ENCODE results near the gene RAB44. TPM values are rescaled to one million over a fixed set of nuclear protein-coding genes. Genes with fewer than 3 reads are reported as not detected.
A peak's percentile ranks its signal among the peaks of the same experiment; 100 is the strongest.
"Not testable (repeated sequence)": the region's sequence is repeated elsewhere in the genome, so short reads cannot be mapped to it uniquely, and the experiment has no call there.

Gene RAB44
- polyA plus RNA-seq, 1 experiment = 0.04 TPM

- no peak for DNase-seq (ENCODE audit: low read depth)
- no peak for TF ChIP-seq CTCF (IDR thresholded peaks at IDR 0.05; ENCODE audit: insufficient read depth, low read depth, low read length)
- Histone ChIP-seq H3K27me3 (ENCODE audit: control insufficient read depth, insufficient read depth, low read length) (no peaks in the 10 kb centered on the region; the same call in none of the 2 replicates), H3K36me3 (ENCODE audit: control insufficient read depth, insufficient read depth, low read length) (no peaks in the 10 kb centered on the region), H3K4me3 (ENCODE audit: low read depth, low read length) (no peak overlapping the region)
- ChIA-PET CTCF (interaction anchor here (0.5 to 2.1 kb wide), 2 partner anchors 106 to 211 kb away, joined by 3 to 15 read pairs; no protein-coding TSS in a partner anchor), POLR2A (no interaction called here)
These were observed 23.9 kb downstream of the RAB44 start for GRCh38 chr6:36721369-36722140.

GRCh38 chr6:36722365-36722764, 24.7 kb downstream of the RAB44 start:
- Histone ChIP-seq H3K4me3 (ENCODE audit: low read depth, low read length) (no peak overlapping the region), H3K27me3 (ENCODE audit: control insufficient read depth, insufficient read depth, low read length) (no peaks in the 10 kb centered on the region; the same call in none of the 2 replicates), H3K36me3 (ENCODE audit: control insufficient read depth, insufficient read depth, low read length) (no peaks in the 10 kb centered on the region)
- POLR2A ChIA-PET = no interaction called here
- no peak for DNase-seq (ENCODE audit: low read depth)
- CTCF ChIA-PET = interaction anchor here (0.5 to 4.0 kb wide), 5 partner anchors 13 to 211 kb away, joined by 3 to 37 read pairs (median 4); no protein-coding TSS in a partner anchor
- no peak for TF ChIP-seq CTCF (IDR thresholded peaks at IDR 0.05; ENCODE audit: insufficient read depth, low read depth, low read length)

- CTCF ChIA-PET = interaction anchor here (0.9 to 4.0 kb wide), 5 partner anchors 13 to 107 kb away, joined by 3 to 37 read pairs (median 12); no protein-coding TSS in a partner anchor
- no peaks in the 10 kb centered on the region; the same call in none of the 2 replicates for H3K27me3 ChIP-seq (ENCODE audit: control insufficient read depth, insufficient read depth, low read length)
- H3K36me3 ChIP-seq (ENCODE audit: control insufficient read depth, insufficient read depth, low read length) = no peaks in the 10 kb centered on the region
- no peak for DNase-seq (ENCODE audit: low read depth)
- POLR2A ChIA-PET = no interaction called here
- H3K4me3 ChIP-seq (ENCODE audit: low read depth, low read length) = no peak overlapping the region
- no peak for TF ChIP-seq CTCF (IDR thresholded peaks at IDR 0.05; ENCODE audit: insufficient read depth, low read depth, low read length)
These were observed 25.3 kb downstream of the RAB44 start for GRCh38 chr6:36722879-36723278.

GRCh38 chr6:36723992-36724391, 26.4 kb downstream of the RAB44 start:
- H3K36me3 ChIP-seq (ENCODE audit: control insufficient read depth, insufficient read depth, low read length); H3K27me3 ChIP-seq (ENCODE audit: control insufficient read depth, insufficient read depth, low read length); POLR2A ChIA-PET; DNase-seq (ENCODE audit: low read depth); H3K4me3 ChIP-seq (ENCODE audit: low read depth, low read length): not testable (repeated sequence)
- CTCF ChIA-PET = interaction anchor here (0.6 to 4.4 kb wide), 19 partner anchors 9 to 115 kb away, joined by 3 to 37 read pairs (median 5); no protein-coding TSS in a partner anchor

- TF ChIP-seq CTCF (IDR thresholded peaks at IDR 0.05; ENCODE audit: insufficient read depth, low read depth, low read length) = peak; percentile 70
- H3K36me3 ChIP-seq (ENCODE audit: control insufficient read depth, insufficient read depth, low read length) = no peaks in the 10 kb centered on the region
- no peak for DNase-seq (ENCODE audit: low read depth)
- POLR2A ChIA-PET = no interaction called here
- no peaks in the 10 kb centered on the region; the same call in none of the 2 replicates for H3K27me3 ChIP-seq (ENCODE audit: control insufficient read depth, insufficient read depth, low read length)
- CTCF ChIA-PET = interaction anchor here (0.6 to 4.4 kb wide), 19 partner anchors 9 to 116 kb away, joined by 3 to 37 read pairs (median 5); no protein-coding TSS in a partner anchor
- H3K4me3 ChIP-seq (ENCODE audit: low read depth, low read length) = no peak overlapping the region
These were observed 27.1 kb downstream of the RAB44 start for GRCh38 chr6:36724514-36725390.
